GM19372 (cell line): ENCODE measurements around the gene PAGR1.
"Not testable (repeated sequence)": the region's sequence is repeated elsewhere in the genome, so short reads cannot be mapped to it uniquely, and the experiment has no call there.

ENCODE experiments used
- ATAC-seq: cut with Tn5 transposase; IDR thresholded peaks from one replicate; pipeline ENCODE4 v1.9.1; 2021; ENCODE audit warnings: mild to moderate bottlenecking, low read depth, moderate library complexity; ENCODE audit not compliant: unreplicated experiment

PAGR1 gene

GRCh38 chr16:29862383-29862883 lies 46.5 kb downstream of the PAGR1 start:
- ATAC-seq = peak; percentile 6

DNA sequence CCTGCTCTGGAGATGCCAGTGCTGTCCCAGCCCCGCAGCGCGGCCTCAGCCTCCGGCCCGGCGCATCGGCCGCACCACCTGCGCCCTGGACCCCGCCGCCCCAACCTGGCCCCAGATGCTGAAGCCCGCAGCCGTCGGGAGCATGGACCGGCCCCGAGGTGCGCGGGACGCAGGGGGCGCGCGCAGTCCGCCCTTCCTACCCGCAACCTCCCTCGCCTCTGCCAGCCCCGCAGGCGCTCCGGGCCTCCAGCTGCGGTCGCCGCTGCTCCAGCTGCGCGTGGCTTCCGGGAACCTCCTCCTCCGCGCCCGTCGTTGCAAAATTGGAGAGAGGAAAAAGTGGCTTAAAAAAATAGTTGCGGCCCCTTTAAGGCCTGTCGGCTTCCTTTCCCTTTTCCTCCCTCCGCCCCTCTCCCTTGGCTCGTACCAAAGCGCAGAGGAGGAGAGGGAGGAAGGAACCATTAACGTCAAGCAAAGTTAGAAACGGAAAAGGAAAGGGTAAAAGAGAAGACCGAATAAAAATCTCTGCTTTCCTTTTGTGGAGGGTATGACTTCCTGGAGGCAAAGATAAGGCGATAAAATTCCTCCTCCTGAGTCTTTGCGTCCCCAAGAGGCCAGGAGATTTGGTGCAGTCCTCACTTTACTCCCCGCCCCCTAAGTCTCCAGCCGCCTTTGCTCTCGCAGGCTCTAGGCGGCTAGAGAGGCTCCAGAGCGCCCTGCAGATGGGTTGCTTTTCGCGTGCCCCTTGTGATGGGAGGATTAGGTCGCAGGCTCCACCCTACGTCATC lies 47.1 kb downstream of the PAGR1 start, which contains the start of gene CDIPT:
TSS of gene CDIPT (minus strand) at position 343 of the 785 bp plus-strand sequence. CDS start 369 bp downstream, outside the sequence.
- peak; percentile 91 for ATAC-seq

GRCh38 chr16:29863669-29863984 lies 47.7 kb downstream of the PAGR1 start:
- ATAC-seq = no peak

- no peak for ATAC-seq
Measured at GRCh38 chr16:29864205-29864604, 48.3 kb downstream of the PAGR1 start.

GRCh38 chr16:29868396-29869009 lies 52.6 kb downstream of the PAGR1 start:
- ATAC-seq = no peak

DNA sequence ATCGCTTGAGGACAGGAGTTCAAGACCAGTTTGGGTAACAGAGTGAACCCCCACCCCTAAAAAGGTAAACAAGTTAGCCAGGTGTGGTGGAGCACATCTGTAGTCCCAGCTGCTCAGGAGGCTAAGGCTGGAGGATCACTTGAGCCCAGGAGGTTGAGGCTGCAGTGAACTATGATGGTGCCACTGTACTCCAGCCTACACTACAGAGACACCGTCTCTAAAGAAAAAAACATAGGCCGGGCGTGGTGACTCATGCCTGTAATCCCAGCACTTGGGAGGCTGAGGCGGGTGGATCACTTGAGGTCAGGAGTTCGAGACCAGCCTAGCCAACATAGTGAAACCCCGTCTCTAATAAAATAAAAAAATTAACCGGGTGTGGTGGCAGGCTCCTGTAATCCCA lies 53.1 kb downstream of the PAGR1 start:
- ATAC-seq = not testable (repeated sequence)
